ENCODE measurements around the gene AMELY.
"Not testable (repeated sequence)": the region's sequence is repeated elsewhere in the genome, so short reads cannot be mapped to it uniquely, and the experiment has no call there.

DNA sequence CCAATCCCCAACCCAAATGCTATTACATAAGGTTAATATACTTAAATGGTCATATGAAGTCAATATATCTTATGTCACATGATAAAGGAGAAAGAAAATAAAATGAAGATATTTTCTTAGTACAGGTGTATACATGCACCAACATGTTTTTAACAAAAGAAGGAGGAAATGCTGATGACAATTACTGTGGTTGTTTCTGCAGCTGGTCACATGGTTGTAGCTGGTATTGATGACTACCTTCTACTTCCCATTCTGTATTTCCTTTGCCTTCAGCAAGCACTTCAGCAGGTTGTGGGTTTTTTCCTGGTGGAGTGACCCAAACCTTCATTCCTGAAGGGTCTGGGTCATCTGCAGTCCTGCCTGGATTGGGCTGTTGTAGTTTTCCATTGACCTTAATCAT lies 9.4 kb downstream of the AMELY start:
- TF ChIP-seq, protein P1, sequence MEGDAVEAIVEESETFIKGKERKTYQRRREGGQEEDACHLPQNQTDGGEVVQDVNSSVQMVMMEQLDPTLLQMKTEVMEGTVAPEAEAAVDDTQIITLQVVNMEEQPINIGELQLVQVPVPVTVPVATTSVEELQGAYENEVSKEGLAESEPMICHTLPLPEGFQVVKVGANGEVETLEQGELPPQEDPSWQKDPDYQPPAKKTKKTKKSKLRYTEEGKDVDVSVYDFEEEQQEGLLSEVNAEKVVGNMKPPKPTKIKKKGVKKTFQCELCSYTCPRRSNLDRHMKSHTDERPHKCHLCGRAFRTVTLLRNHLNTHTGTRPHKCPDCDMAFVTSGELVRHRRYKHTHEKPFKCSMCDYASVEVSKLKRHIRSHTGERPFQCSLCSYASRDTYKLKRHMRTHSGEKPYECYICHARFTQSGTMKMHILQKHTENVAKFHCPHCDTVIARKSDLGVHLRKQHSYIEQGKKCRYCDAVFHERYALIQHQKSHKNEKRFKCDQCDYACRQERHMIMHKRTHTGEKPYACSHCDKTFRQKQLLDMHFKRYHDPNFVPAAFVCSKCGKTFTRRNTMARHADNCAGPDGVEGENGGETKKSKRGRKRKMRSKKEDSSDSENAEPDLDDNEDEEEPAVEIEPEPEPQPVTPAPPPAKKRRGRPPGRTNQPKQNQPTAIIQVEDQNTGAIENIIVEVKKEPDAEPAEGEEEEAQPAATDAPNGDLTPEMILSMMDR (conservative IDR thresholded peaks at IDR 0.05; ENCODE audit: low read depth, low read length): not testable (repeated sequence)
- TF ChIP-seq RAD21 (IDR thresholded peaks at IDR 0.05; ENCODE audit: low read length); POLR2A (IDR thresholded peaks at IDR 0.05; ENCODE audit: low read depth, low read length); SMC3 (IDR thresholded peaks at IDR 0.05; ENCODE audit: low read depth, low read length); MAFK (IDR thresholded peaks at IDR 0.05; ENCODE audit: low read depth, low read length); RFX5 (IDR thresholded peaks at IDR 0.05; ENCODE audit: low read depth, low read length); MAZ (IDR thresholded peaks at IDR 0.05; ENCODE audit: borderline replicate concordance, low read depth, low read length); MXI1 (IDR thresholded peaks at IDR 0.05; ENCODE audit: borderline replicate concordance, low read depth, low read length); CEBPB (IDR thresholded peaks at IDR 0.05; ENCODE audit: low read depth, low read length): not testable (repeated sequence)
- TF ChIP-seq, protein P2, sequence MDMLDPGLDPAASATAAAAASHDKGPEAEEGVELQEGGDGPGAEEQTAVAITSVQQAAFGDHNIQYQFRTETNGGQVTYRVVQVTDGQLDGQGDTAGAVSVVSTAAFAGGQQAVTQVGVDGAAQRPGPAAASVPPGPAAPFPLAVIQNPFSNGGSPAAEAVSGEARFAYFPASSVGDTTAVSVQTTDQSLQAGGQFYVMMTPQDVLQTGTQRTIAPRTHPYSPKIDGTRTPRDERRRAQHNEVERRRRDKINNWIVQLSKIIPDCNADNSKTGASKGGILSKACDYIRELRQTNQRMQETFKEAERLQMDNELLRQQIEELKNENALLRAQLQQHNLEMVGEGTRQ (IDR thresholded peaks at IDR 0.05; ENCODE audit: low read depth, low read length): not testable (repeated sequence)
